NB4 (cell line): ENCODE data around the gene TEAD1.

Experiments
- TF ChIP-seq, protein P1 (sequence below): IDR thresholded peaks from one replicate; pipeline ENCODE4 v1.5.1; 2012; ENCODE audit warnings: low read depth, low read length
- TF ChIP-seq, protein P2 (sequence below): IDR thresholded peaks from 2 replicates; pipeline ENCODE4 v1.6.1; 2011; ENCODE audit warnings: low read depth, low read length

DNA sequence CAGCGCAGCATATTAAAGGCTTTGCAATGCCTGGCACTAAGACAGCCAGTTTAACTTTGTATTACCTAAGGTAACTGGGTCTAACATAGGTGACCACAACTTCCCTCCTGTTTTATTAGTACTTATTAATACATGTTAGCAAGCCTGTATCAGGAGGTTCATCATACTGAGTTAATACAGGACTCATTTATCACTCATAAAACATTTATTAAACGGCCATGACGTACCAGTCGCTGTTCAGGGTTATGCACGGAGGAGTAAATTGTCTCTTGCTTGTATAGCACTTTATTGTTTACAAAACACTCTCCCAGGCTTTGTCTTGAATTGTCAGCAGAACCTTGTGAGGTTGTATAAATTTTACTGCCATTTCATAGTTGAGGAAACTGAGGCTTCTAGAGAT is 55.7 kb downstream of the TEAD1 start:
- TF ChIP-seq, protein P1, sequence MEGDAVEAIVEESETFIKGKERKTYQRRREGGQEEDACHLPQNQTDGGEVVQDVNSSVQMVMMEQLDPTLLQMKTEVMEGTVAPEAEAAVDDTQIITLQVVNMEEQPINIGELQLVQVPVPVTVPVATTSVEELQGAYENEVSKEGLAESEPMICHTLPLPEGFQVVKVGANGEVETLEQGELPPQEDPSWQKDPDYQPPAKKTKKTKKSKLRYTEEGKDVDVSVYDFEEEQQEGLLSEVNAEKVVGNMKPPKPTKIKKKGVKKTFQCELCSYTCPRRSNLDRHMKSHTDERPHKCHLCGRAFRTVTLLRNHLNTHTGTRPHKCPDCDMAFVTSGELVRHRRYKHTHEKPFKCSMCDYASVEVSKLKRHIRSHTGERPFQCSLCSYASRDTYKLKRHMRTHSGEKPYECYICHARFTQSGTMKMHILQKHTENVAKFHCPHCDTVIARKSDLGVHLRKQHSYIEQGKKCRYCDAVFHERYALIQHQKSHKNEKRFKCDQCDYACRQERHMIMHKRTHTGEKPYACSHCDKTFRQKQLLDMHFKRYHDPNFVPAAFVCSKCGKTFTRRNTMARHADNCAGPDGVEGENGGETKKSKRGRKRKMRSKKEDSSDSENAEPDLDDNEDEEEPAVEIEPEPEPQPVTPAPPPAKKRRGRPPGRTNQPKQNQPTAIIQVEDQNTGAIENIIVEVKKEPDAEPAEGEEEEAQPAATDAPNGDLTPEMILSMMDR: no peak
- TF ChIP-seq, protein P2, sequence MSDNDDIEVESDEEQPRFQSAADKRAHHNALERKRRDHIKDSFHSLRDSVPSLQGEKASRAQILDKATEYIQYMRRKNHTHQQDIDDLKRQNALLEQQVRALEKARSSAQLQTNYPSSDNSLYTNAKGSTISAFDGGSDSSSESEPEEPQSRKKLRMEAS: no peak
